NB4 (cell line): ENCODE measurements around the gene KIFAP3.

Experiments used
- TF ChIP-seq, protein P1 (sequence below): IDR thresholded peaks from 2 replicates; pipeline ENCODE4 v1.6.1; 2011; ENCODE audit warnings: low read depth, low read length
- TF ChIP-seq, protein P2 (sequence below): IDR thresholded peaks from one replicate; pipeline ENCODE4 v1.5.1; 2012; ENCODE audit warnings: low read depth, low read length

DNA sequence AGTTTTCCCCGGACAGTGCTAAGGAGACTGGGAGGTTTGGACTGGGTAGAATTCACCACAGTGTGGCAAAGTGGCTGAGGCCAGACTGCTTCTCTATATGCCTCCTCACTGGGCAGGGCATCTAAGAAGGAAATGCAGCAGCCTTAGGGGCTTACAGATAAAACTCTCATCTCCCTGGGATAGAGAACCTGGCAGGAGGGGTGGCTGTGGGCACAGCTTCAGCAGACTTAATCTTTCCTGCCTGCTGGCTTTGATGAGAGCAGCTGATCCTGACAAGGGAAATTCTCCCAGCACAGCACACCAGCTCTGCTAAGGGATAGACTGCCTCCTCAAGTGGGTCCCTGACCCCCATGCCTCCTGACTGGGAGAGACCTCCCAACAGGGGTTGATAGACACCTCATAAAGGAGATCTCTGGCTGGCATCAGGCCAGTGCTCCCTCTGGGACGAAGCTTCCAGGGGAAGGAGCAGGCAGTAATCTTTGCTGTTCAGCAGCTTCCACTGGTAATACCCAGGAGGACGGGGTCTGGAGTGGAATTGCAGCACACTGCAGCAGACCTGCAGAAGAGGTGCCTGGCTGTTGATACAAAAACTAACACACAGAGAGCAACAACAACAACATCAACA, 25.2 kb downstream of the KIFAP3 start:
- TF ChIP-seq, protein P1, sequence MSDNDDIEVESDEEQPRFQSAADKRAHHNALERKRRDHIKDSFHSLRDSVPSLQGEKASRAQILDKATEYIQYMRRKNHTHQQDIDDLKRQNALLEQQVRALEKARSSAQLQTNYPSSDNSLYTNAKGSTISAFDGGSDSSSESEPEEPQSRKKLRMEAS: no peak
- TF ChIP-seq, protein P2, sequence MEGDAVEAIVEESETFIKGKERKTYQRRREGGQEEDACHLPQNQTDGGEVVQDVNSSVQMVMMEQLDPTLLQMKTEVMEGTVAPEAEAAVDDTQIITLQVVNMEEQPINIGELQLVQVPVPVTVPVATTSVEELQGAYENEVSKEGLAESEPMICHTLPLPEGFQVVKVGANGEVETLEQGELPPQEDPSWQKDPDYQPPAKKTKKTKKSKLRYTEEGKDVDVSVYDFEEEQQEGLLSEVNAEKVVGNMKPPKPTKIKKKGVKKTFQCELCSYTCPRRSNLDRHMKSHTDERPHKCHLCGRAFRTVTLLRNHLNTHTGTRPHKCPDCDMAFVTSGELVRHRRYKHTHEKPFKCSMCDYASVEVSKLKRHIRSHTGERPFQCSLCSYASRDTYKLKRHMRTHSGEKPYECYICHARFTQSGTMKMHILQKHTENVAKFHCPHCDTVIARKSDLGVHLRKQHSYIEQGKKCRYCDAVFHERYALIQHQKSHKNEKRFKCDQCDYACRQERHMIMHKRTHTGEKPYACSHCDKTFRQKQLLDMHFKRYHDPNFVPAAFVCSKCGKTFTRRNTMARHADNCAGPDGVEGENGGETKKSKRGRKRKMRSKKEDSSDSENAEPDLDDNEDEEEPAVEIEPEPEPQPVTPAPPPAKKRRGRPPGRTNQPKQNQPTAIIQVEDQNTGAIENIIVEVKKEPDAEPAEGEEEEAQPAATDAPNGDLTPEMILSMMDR: no peak
